Activated gamma-delta T cell (primary cell): Measurements from ENCODE around the gene BROX.
"Not testable (repeated sequence)": the region's sequence is repeated elsewhere in the genome, so short reads cannot be mapped to it uniquely, and the experiment has no call there.

Experiments
- DNase-seq: peaks from one replicate; lab custom pipeline; 2025; lab: John Stamatoyannopoulos, UW

The BROX gene

GRCh38 chr1:222732216-222733159 is 20.1 kb downstream of the BROX start:
- no peak for DNase-seq

GRCh38 chr1:222734740-222735139 is 22.4 kb downstream of the BROX start:
- no peak for DNase-seq

GRCh38 chr1:222736470-222736869 is 24.1 kb downstream of the BROX start:
- DNase-seq = no peak

DNA sequence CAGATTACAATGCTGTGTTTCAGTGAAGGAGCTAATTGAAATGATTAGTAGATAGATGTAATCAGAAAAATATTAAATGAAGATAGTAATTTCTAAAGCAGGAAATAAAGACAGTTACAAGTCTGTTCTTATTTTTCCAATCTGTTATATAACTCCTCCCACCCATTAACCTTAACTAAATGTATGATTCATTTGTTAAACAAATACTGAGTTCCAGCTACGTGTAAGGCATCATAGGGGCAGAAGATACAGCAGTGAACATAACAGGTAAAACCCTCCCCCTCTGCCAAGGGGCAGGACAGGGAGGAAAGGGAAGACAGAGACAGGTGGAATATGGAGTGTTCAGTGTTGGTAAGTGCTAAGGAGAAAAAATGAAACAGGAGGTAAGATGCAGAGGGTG is 24.6 kb downstream of the BROX start, which contains the start of gene FAM177B:
TSS of gene FAM177B (plus strand) at position 231 of the 400 bp plus-strand sequence. CDS start 9,344 bp downstream, outside the sequence.
- DNase-seq = no peak

GRCh38 chr1:222739465-222739864 is 27.1 kb downstream of the BROX start:
- no peak for DNase-seq

GRCh38 chr1:222739929-222740328 is 27.6 kb downstream of the BROX start:
- no peak for DNase-seq

DNA sequence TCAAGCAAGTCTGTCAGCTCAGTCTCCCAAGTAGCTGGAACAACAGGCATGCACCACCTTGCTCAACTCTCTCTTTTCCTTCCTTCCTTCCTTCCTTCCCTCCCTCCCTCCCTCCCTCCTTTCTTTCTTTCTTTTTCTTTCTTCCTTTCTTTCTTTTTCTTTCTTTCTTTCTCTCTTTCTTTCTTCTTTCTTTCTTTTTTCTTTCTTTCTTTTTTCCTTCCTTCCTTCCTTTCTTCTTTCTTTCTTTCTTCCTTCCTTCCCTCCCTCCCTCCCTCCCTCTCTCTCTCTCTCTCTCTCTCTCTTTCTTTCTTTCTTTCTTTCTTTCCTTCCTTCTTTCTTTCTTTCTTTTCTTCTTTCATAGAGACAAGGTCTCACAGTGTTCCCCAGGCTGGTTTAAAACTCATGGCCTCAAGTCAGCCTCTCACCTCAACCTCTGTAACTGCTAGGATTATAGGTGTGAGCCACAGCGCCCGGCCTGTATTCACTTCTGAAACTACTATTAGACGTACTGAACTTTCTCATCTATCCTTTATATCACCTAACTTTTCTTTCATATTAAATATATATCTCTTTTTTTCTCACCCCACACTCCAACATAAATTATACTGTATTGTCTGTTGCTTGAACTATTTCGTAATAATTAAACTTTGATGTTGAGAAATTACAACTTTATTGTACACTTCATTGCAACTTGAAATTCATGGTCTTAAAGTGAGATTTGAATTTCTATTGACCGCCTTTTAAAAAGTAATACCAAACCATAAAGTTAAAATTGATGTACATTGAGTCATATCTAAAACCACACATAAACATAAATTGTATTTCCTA is 29.5 kb downstream of the BROX start:
- DNase-seq = not testable (repeated sequence)

- DNase-seq = no peak
Observed at GRCh38 chr1:222749927-222750326, 37.6 kb downstream of the BROX start.

DNA sequence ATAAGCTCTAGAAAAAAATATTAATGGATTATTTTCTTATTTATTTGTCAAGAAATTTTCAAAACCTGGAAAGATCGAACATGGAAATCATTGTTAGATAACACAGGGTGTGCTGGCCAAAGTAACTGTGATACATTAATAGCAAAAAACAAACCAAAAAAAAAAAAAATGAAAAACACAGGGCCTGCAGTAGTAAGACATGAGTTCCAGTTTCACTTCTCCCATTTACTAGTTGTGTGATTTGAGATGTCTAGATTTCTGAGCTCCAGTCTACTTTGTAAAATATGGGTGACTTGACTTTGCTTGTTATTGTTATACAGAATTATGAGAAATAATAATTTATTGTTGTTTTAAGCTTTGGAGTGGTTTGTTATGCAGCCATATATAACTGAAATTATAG is 38.3 kb downstream of the BROX start:
- no peak for DNase-seq

DNA sequence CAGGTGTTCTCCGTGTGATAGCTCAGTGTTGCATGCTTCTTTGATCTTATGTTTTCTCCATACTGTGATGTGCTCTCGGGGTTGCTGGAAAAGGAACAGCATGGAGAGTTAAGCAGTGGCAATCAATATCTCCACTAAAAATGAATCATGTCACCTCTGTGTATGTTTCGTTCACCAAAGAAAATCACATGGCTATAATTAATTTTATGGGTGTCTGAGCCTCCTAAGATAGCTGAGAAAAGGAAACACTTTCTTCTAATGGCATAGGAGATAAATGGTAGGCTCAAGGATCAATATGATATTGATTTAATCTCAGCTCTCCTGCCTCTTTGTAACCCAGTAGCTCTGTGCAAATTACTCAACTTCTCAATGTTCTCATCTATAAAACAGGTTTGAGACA is 38.9 kb downstream of the BROX start:
- no peak for DNase-seq

- no peak for DNase-seq
Observed at GRCh38 chr1:222754366-222755139, 42.2 kb downstream of the BROX start.

DNA sequence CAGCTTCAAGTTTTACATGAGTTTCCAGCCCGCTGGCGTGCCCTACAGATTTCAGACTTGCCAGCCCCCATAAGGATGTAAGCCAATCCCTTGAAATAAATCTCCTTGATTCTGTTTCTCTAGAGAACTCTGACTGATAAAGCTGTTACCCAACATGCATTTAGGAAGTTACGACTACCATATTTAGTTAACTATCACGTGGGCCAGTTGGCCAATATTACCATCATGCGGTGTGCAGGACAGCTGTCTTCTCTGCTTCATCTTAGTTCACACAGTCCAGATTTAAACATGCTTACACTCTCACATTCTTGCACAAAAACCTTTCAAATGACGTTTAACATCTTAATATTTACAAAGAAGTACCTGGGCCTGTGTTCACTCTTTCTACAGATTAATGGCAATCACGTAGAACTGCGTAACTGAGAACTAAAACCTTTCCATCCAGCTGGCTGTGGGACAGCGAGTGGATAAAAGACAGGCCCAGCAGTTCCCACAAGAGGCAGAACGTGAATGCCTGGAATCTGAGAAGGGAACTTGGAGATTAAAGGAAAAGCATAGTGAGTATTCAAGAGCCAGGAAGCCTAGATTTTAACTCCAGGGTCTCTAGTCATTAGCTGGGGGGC is 45.4 kb downstream of the BROX start:
- no peak for DNase-seq

DNA sequence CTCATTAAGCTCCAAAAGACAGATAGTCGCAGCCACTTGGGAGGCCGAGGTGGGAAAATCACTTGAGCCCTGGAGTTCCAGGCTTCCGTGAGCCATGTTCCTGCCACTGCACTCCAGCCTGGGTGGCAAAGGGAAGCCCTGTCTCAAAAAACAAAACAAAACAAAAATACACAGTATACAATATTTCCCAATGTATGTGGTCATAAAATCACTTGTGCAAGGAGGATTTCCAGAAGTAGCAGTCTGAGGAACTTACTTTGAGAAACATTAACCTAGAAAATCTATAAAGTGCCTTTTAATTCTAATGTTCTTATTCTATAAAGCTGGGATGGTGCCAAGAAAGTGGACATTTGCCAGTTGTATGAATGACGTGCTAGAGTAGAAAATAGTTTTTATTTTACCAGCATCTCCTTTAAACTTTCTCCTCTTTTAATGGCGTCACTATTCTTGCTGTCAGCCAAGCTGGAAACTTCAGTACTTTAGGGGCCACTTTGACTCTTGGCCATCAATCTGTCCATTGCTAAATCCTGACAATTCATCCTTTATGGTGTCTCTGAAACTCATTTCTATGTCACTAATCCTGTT is 47.2 kb downstream of the BROX start:
- DNase-seq = no peak

GRCh38 chr1:222761083-222761482 is 48.7 kb downstream of the BROX start:
- no peak for DNase-seq

DNA sequence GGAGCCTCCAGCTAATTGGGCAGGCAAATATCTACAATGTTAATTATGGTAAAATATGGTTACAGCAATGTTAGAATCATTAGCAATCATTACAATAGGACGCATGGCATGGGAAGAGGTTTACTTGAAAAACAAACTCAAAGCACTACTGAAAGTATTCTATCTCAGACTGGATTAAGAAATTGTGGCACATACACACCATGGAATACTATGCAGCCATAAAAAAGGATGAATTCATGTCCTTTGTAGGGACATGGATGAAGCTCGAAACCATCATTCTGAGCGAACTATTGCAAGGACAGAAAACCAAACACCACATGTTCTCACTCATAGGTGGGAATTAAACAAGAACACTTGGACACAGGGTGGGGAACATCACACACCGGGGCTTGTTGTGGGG is 49.8 kb downstream of the BROX start:
- not testable (repeated sequence) for DNase-seq

GRCh38 chr1:222767152-222767571 is 54.8 kb downstream of the BROX start:
- no peak for DNase-seq

GRCh38 chr1:222768592-222768991 is 56.2 kb downstream of the BROX start:
- DNase-seq = no peak

DNA sequence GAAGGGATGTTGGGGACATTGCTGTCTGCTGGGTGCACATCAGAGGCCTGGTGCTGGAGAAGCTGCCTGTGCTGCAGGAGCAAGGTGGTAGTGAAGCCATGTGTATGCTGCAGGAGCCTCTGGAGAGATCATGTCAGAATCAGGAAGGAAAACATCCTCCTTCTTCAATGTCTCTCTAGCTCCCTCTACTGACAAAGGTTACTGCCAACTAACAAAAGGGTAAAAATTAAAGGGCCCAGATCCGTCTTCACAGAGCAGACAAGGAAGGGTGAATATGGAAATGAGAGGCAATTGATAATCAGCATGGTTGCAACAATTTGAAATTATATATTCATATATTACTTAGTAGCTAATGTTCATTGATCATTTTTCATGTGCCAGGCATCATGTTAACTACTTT is 56.8 kb downstream of the BROX start:
- no peak for DNase-seq

DNA sequence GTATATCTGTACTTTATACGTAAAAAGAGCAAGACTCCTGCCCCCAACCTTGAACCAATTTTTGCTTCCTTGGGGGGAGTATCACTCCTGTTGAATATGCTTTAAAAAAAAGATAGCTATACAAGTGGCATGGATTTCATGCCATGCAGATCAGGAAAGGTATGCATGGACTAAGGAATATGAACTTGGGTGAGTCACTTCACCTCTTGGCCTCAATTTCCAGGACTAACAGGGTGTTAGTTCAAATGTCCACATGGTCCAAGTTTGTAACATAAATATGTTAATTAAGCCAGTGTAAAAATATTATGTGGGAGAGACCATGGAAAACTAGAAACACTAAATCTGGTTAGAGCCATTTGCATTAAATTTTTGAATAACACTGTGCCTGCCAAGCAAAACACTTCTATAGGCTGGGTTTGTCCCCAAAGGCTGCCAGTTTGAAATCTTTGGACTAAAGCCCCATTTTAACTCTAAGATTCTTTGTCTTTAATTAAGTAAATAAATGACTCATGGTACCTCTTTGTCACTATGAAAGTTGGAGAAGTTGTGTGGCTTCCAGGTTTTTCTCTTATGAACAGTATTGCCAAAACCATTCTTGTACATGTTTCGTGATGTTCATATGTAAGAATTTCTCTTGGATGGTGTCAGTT is 57.7 kb downstream of the BROX start:
- no peak for DNase-seq

DNA sequence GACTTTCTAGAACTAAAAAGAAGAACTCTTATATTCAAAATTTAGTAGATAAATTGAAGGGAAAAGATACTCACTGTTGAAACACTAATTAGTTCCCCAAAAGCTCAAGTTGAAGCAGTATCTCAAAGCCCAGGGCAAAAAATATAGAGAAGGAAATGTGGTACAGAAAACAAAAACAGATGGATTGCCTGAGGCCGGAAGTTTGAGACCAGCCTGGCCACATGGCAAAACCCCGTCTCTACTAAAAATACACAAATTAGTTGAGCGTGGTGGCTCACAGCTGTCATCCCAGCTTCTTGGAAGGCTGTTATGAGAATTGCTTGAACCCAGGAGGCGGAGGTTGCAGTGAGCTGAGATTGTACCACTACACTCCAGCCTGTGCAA is 60.6 kb downstream of the BROX start:
- DNase-seq = no peak

GRCh38 chr1:222777463-222777862 is 65.1 kb downstream of the BROX start:
- no peak for DNase-seq
